HG02852 (cell line): ENCODE results near the gene FBXO17.

Source experiments
- ATAC-seq: cut with Tn5 transposase; IDR thresholded peaks from one replicate; pipeline ENCODE4 v1.9.1; 2021; ENCODE audit warnings: mild to moderate bottlenecking, moderate library complexity; ENCODE audit not compliant: unreplicated experiment

Gene FBXO17

GRCh38 chr19:38918526-38918925, 57.0 kb downstream of the FBXO17 start:
- ATAC-seq: no peak

- ATAC-seq: no peak
Measured at GRCh38 chr19:38917921-38918491, 57.5 kb downstream of the FBXO17 start.

GRCh38 chr19:38917516-38917915, 58.0 kb downstream of the FBXO17 start:
- no peak for ATAC-seq

GRCh38 chr19:38915329-38916321, 59.9 kb downstream of the FBXO17 start:
- no peak for ATAC-seq

- ATAC-seq: no peak
Measured at GRCh38 chr19:38913958-38914357, 61.6 kb downstream of the FBXO17 start.

- no peak for ATAC-seq
Measured at GRCh38 chr19:38912600-38913514, 62.7 kb downstream of the FBXO17 start.

GRCh38 chr19:38911388-38912001, 64.0 kb downstream of the FBXO17 start:
- no peak for ATAC-seq

- ATAC-seq: no peak
Measured at GRCh38 chr19:38910488-38910887, 65.1 kb downstream of the FBXO17 start.

GRCh38 chr19:38908911-38909310, 66.6 kb downstream of the FBXO17 start:
- ATAC-seq: no peak

- no peak for ATAC-seq
Measured at GRCh38 chr19:38907670-38908069, 67.9 kb downstream of the FBXO17 start.

- ATAC-seq: no peak
Measured at GRCh38 chr19:38907227-38907626, 68.3 kb downstream of the FBXO17 start.

- ATAC-seq: no peak
Measured at GRCh38 chr19:38905620-38906019, 69.9 kb downstream of the FBXO17 start.

GRCh38 chr19:38904581-38905539, 70.7 kb downstream of the FBXO17 start:
- ATAC-seq: no peak

- ATAC-seq: no peak
Measured at GRCh38 chr19:38901683-38902082, 73.9 kb downstream of the FBXO17 start.

- ATAC-seq: no peak
Measured at GRCh38 chr19:38900743-38901190, 74.8 kb downstream of the FBXO17 start.

GRCh38 chr19:38900202-38900629, 75.3 kb downstream of the FBXO17 start:
- no peak for ATAC-seq

GRCh38 chr19:38899447-38900201, 75.9 kb downstream of the FBXO17 start, which contains the start of the genes NFKBIB and SIRT2:
TSS of gene NFKBIB (plus strand) at chr19:38899969. CDS start at chr19:38900033, 64 bp downstream.
TSS of gene SIRT2 (minus strand) at chr19:38899618. CDS start at chr19:38899521, 97 bp downstream.
- ATAC-seq: peak; percentile 86

- ATAC-seq: no peak
Measured at GRCh38 chr19:38898788-38899446, 76.6 kb downstream of the FBXO17 start.
